Activated CD8-positive, alpha-beta memory T cell treated with anti-CD3 and anti-CD28 coated beads for 48 hours (primary cell): ENCODE results near the gene NME8.

ENCODE experiments used
- DNase-seq, 3 experiments: peaks; one replicate each; pipeline ENCODE4 v3.0.0-alpha.2; 2020; ENCODE audit warnings: low read depth in 2 of 3, low spot score in 2 of 3

NME8 gene

DNA sequence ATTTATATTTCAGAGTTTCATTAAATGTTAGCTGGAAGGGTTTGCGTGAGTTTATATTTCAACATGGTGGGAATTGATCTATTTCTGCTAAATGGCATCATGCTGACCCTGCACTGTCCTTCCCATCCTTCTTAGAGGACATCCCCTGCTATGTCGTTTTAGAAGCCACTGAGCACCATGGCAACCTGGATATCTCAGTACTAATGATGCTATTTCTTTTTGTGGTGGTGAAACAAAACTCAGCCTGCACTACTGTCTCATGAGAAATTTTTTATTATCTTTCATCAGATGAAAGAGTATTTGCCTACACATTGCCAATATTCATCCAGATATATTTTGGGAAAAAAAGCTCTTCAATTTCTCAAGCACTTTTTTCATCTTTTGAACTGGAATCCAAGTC is 84.1 kb downstream of the NME8 start:
- DNase-seq: no peak

DNA sequence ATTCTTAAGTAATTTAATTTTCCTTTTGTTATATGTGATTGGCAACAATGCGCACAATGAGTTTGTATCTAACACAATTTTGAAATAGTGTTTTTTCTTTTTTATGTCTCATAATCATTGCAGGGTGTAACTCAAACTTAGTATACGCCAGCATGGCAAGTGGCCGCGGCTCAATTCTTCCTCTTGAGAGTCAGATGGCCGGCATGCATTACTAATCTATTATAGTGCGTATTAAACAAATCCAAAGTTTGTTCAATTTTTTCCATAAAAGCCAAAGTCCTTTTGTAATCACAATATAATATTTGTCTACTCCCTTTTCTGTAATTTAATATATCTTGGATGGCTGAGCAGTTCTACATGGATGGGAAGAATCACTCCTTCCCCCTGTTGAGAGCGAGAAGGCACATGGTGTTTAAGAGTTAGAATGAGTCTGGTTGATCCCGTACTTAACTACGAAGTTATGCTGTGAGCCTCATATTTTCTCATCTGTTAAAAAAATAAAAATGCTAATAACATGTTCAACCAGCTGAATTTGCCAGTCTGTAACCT is 84.7 kb downstream of the NME8 start:
- DNase-seq: no peak

GRCh38 chr7:37942934-37943610 is 94.7 kb downstream of the NME8 start:
- no peak for DNase-seq

GRCh38 chr7:37943905-37944736 is 95.7 kb downstream of the NME8 start:
- no peak for DNase-seq

- no peak for DNase-seq
Measured at GRCh38 chr7:37944737-37945054, 96.3 kb downstream of the NME8 start.

GRCh38 chr7:37945336-37945735 is 96.9 kb downstream of the NME8 start:
- no peak for DNase-seq

GRCh38 chr7:37947138-37947940 is 98.9 kb downstream of the NME8 start:
- no peak for DNase-seq

DNA sequence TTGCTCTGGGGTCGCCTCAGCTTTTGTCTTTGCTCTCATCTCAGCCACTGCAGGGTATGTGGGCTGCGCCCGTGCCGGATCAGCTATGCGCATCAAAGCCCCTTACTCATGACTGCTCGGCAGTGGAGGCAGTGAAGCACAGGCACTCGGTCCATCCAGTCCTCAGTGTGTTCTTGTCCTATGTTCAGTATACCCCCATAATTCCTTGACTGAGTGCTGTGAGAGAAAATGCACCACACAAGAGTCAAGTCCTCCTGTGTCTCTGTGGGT is 99.5 kb downstream of the NME8 start:
- no peak for DNase-seq
